HEK293 (cell line): ENCODE measurements around the gene PDE6C.

Experiments used
- CTCF ChIA-PET: fragments of 350-600 bp; formaldehyde crosslinking; extraction: SDS; loops from one replicate; lab custom pipeline; 2021; ENCODE audit warnings: antibody characterized with exemption; lab: Yijun Ruan, JAX
- POLR2A ChIA-PET: fragments of 300-600 bp; formaldehyde crosslinking; extraction: SDS; loops from one replicate; lab custom pipeline; 2020; ENCODE audit warnings: antibody characterized with exemption, inconsistent platforms; lab: Yijun Ruan, JAX
- H3K27ac ChIP-seq: fragments of 200-500 bp; sonication (Bioruptor generic); 2 replicates; pipeline ENCODE4 v1.5.1; 2014; ENCODE audit warnings: low read depth, low read length, control low read depth, inconsistent platforms; ENCODE audit errors: extremely low read depth
- H3K36me3 ChIP-seq, 2 experiments: fragments of 200-500 bp in 1 of 2; sonication (Bioruptor generic) in 1 of 2; 1 replicate in 1 of 2; 2 replicates in 1 of 2; pipeline ENCODE4 v1.5.1; 2014 to 2017; ENCODE audit warnings: inconsistent platforms in 2 of 2, low read length in 2 of 2; ENCODE audit not compliant: control insufficient read depth in 2 of 2, insufficient read depth in 1 of 2
- H3K4me1 ChIP-seq: fragments of 200-500 bp; sonication (Bioruptor generic); 2 replicates; pipeline ENCODE4 v1.5.1; 2014; ENCODE audit warnings: mild to moderate bottlenecking, low read length, inconsistent platforms; ENCODE audit not compliant: control insufficient read depth, insufficient read depth
- H3K4me3 ChIP-seq: 2 replicates; pipeline ENCODE4 v1.5.1; 2011; ENCODE audit warnings: low read depth, mild to moderate bottlenecking, control low read depth, low read length, moderate library complexity
- H3K9me3 ChIP-seq: fragments of 200-500 bp; sonication (Bioruptor generic); 2 replicates; pipeline ENCODE4 v1.5.1; 2014; ENCODE audit warnings: low read depth, low read length, inconsistent platforms; ENCODE audit not compliant: control insufficient read depth, insufficient read depth
- TSHZ1 ChIP-seq: fragments of 450-650 bp; formaldehyde crosslinking; IDR thresholded peaks from 2 replicates; pipeline ENCODE4 v1.5.1; 2016; ENCODE audit warnings: missing biosample characterization, missing genetic modification characterization, borderline replicate concordance
- YY2 ChIP-seq: fragments of 450-650 bp; formaldehyde crosslinking; IDR thresholded peaks from 2 replicates; pipeline ENCODE4 v1.5.1; 2016; ENCODE audit warnings: missing biosample characterization, missing genetic modification characterization
- ZBTB20 ChIP-seq: fragments of 450-650 bp; formaldehyde crosslinking; IDR thresholded peaks from 2 replicates; pipeline ENCODE4 v1.5.1; 2016; ENCODE audit warnings: missing biosample characterization, missing genetic modification characterization
- ZBTB48 ChIP-seq: fragments of 450-650 bp; formaldehyde crosslinking; IDR thresholded peaks from 2 replicates; pipeline ENCODE4 v1.5.1; 2016; ENCODE audit warnings: missing biosample characterization, missing genetic modification characterization
- ZFHX2 ChIP-seq: fragments of 450-650 bp; formaldehyde crosslinking; conservative IDR thresholded peaks from 2 replicates; pipeline ENCODE4 v1.5.1; 2016; ENCODE audit warnings: missing biosample characterization, missing genetic modification characterization
- ZNF157 ChIP-seq: fragments of 450-650 bp; formaldehyde crosslinking; IDR thresholded peaks from 2 replicates; pipeline ENCODE4 v1.5.1; 2016; ENCODE audit warnings: missing biosample characterization, missing genetic modification characterization
- ZNF19 ChIP-seq: fragments of 450-650 bp; formaldehyde crosslinking; IDR thresholded peaks from 2 replicates; pipeline ENCODE4; 2016; ENCODE audit warnings: missing biosample characterization, missing genetic modification characterization, low read depth
- ZNF292 ChIP-seq: fragments of 450-650 bp; formaldehyde crosslinking; IDR thresholded peaks from 2 replicates; pipeline ENCODE4 v1.5.1; 2016; ENCODE audit warnings: low read depth, missing biosample characterization, missing genetic modification characterization, borderline replicate concordance
- ZNF426 ChIP-seq: fragments of 450-650 bp; formaldehyde crosslinking; IDR thresholded peaks from 2 replicates; pipeline ENCODE4 v1.5.1; 2017; ENCODE audit warnings: missing biosample characterization, missing genetic modification characterization, mild to moderate bottlenecking, inconsistent platforms, moderate library complexity
- ZNF48 ChIP-seq: fragments of 450-650 bp; formaldehyde crosslinking; IDR thresholded peaks from 2 replicates; pipeline ENCODE4 v1.5.1; 2016; ENCODE audit warnings: missing biosample characterization, missing genetic modification characterization
- ZNF513 ChIP-seq: fragments of 450-650 bp; IDR thresholded peaks from 2 replicates; pipeline ENCODE4 v1.5.1; 2018; ENCODE audit warnings: missing biosample characterization, missing genetic modification characterization
- ZNF518A ChIP-seq: fragments of 450-650 bp; formaldehyde crosslinking; conservative IDR thresholded peaks from 2 replicates; pipeline ENCODE4 v1.5.1; 2016; ENCODE audit warnings: low read depth, missing biosample characterization, missing genetic modification characterization
- ZNF623 ChIP-seq: fragments of 450-650 bp; formaldehyde crosslinking; IDR thresholded peaks from 2 replicates; pipeline ENCODE4 v1.5.1; 2016; ENCODE audit warnings: missing biosample characterization, missing genetic modification characterization
- ZNF843 ChIP-seq: fragments of 450-650 bp; formaldehyde crosslinking; IDR thresholded peaks from 2 replicates; pipeline ENCODE4 v1.5.1; 2016; ENCODE audit warnings: missing biosample characterization, missing genetic modification characterization

Gene PDE6C

GRCh38 chr10:93599778-93600177, 12.6 kb upstream of the PDE6C start:
- TF ChIP-seq ZNF292 (tag by site-specific recombination) (no peak), ZNF19 (tag by site-specific recombination) (no peak), ZBTB20 (tag by site-specific recombination) (no peak), ZFHX2 (no peak)
- Histone ChIP-seq H3K27ac (no peak overlapping the region), H3K36me3 (no peaks in the 10 kb centered on the region), H3K4me1 (no peaks in the 10 kb centered on the region), H3K4me3 (no peak overlapping the region), H3K9me3 (no peaks in the 10 kb centered on the region)
- ChIA-PET CTCF (interaction anchor here (0.6 to 1.4 kb wide), 4 partner anchors 32 to 1020 kb away, joined by 3 to 4 read pairs (median 3); no protein-coding TSS in a partner anchor), POLR2A (no interaction called here)

GRCh38 chr10:93600446-93601145, 11.7 kb upstream of the PDE6C start:
- CTCF ChIA-PET = no interaction called here
- Histone ChIP-seq H3K4me3 (0 out of 2 replicates have a peak overlapping the region, but pooled peaks have one; percentile 3), H3K36me3 (no peaks in the 10 kb centered on the region), H3K27ac (no peak overlapping the region), H3K9me3 (no peaks in the 10 kb centered on the region), H3K4me1 (no peaks in the 10 kb centered on the region)
- TF ChIP-seq YY2 (tag by site-specific recombination) (no peak), ZNF623 (tag by site-specific recombination) (no peak)
- POLR2A ChIA-PET = no interaction called here

- Histone ChIP-seq H3K36me3 (no peaks in the 10 kb centered on the region), H3K27ac (no peak within 1 kb of the TSS; the same call in 1 of the 2 replicates), H3K9me3 (no peaks in the 10 kb centered on the region), H3K4me3 (peak within 1 kb of the TSS; percentile 28), H3K4me1 (no peaks in the 10 kb centered on the region)
- ChIA-PET CTCF (no interaction called here), POLR2A (no interaction called here)
- TF ChIP-seq ZNF513 (no peak), ZBTB48 (no peak), ZNF518A (no peak), ZNF426 (tag by site-specific recombination) (no peak), ZNF843 (tag by site-specific recombination) (no peak), TSHZ1 (tag by site-specific recombination) (no peak), ZNF157 (tag by site-specific recombination) (no peak), ZNF48 (tag by site-specific recombination) (no peak)
Observed at GRCh38 chr10:93601146-93601773, 11.1 kb upstream of the PDE6C start, which contains the start of gene RBP4. Gene RBP4, minus strand, starts transcription at chr10:93601235. Its CDS starts 207 bp downstream, at chr10:93601028.
